Spleen (tissue), 11 donors: ENCODE data around the gene FAM135A. TPM values are rescaled to one million over a fixed set of nuclear protein-coding genes. Genes with fewer than 3 reads are reported as not detected.
A peak's percentile ranks its signal among the peaks of the same experiment; 100 is the strongest.

Experiments
- DNase-seq: peaks from one replicate; pipeline ENCODE4 v3.0.0-alpha.2; 2020
- H3K27ac ChIP-seq, 8 donors: fragments of 200-600 bp; sonication (generic) in 7 of 8; 1 replicate in 4 of 8; 2 replicates in 4 of 8; pipeline versions ENCODE4 v1.5.0 to v1.8.0; 2016 to 2021; ENCODE audit warnings: inconsistent platforms in 4 of 8, mild to moderate bottlenecking in 4 of 8, moderate library complexity in 1 of 8
- H3K27me3 ChIP-seq, 7 donors: fragments of 200-600 bp; sonication (generic) in 6 of 7; replicated peaks in 1 of 7; 1 replicate in 4 of 7; 2 replicates in 3 of 7; pipeline versions ENCODE4 v1.5.0 to v1.8.0; 2016 to 2021; ENCODE audit warnings: inconsistent platforms in 3 of 7, mild to moderate bottlenecking in 1 of 7
- H3K36me3 ChIP-seq, 6 donors: fragments of 200-600 bp; sonication (generic) in 5 of 6; 1 replicate in 4 of 6; 2 replicates in 2 of 6; pipeline versions ENCODE4 v1.5.0 to v1.8.0; 2016 to 2021; ENCODE audit warnings: inconsistent platforms in 2 of 6
- H3K4me1 ChIP-seq, 6 donors: fragments of 200-600 bp; sonication (generic) in 5 of 6; 1 replicate in 3 of 6; 2 replicates in 3 of 6; pipeline versions ENCODE4 v1.5.0 to v1.8.0; 2016 to 2021; ENCODE audit warnings: inconsistent platforms in 3 of 6
- H3K4me3 ChIP-seq, 8 donors: fragments of 200-600 bp; sonication (generic) in 7 of 8; 1 replicate in 4 of 8; 2 replicates in 4 of 8; pipeline versions ENCODE4 v1.5.0 to v1.8.0; 2016 to 2021; ENCODE audit warnings: inconsistent platforms in 4 of 8, mild to moderate bottlenecking in 4 of 8, moderate library complexity in 2 of 8
- H3K9me3 ChIP-seq, 8 donors: fragments of 200-600 bp; sonication (generic) in 7 of 8; 1 replicate in 4 of 8; 2 replicates in 4 of 8; pipeline versions ENCODE4 v1.5.0 to v1.8.0; 2016 to 2021; ENCODE audit warnings: inconsistent platforms in 4 of 8
- POLR2A ChIP-seq, 3 donors: fragments of 450-650 bp; IDR thresholded peaks; one replicate each; pipeline ENCODE4 v1.5.1; 2017; ENCODE audit warnings: antibody characterized with exemption in 3 of 3, mild to moderate bottlenecking in 1 of 3
- POLR2AphosphoS5 ChIP-seq, 3 donors: sonication (generic); formaldehyde crosslinking; IDR thresholded peaks; one replicate each; pipeline ENCODE4 v1.5.1; 2017; ENCODE audit warnings: antibody characterized with exemption in 3 of 3
- WGBS, 5 donors: extraction: QIAGEN DNeasy Blood & Tissue Kit in 3 of 5; methylation state at CpG; one replicate each; pipeline versions ENCODE4 v1.1.5 to v1.1.7; 2013 to 2018; 5-methylcytosine and 5-hydroxymethylcytosine counted together
- intact Hi-C: fragments of 100-400 bp; cut with DNase I; formaldehyde crosslinking; loops from one replicate; pipeline ENCODE4 v1.15.0; 2023; ENCODE audit warnings: low total_unique reads
- polyA plus RNA-seq, 3 donors: library from polyadenylated mRNA; stranded (reverse); fragments of 200-250 nt; gene quantifications; one replicate each; pipeline ENCODE4 v1.2.1, GENCODE V29; 2013
- total RNA-seq, 7 donors: library from RNA; depleted of rRNA in 3 of 7; stranded (reverse); fragments of >200 nt in 3 of 7; fragmentation: NEBNext Ultra II Directional in 4 of 7; extraction: Animal tissue kit (Norgen Biotek cat#: 25700) in 4 of 7; gene quantifications; one replicate each; pipeline versions ENCODE4 v1.1.0 to v1.2.1, GENCODE V29; 2016 to 2021
- TF ChIP-seq, protein P1 (sequence below), 11 experiments: fragments of 200-600 bp in 7 of 11; fragments of 450-650 bp in 4 of 11; sonication (generic) in 4 of 11; IDR thresholded peaks in 8 of 11; conservative IDR thresholded peaks in 3 of 11; 1 replicate in 7 of 11; 2 replicates in 4 of 11; pipeline versions ENCODE4 v1.4.0 to v1.8.0; 2016 to 2021; ENCODE audit warnings: antibody characterized with exemption in 11 of 11, inconsistent platforms in 4 of 11, mild to moderate bottlenecking in 1 of 11
- donor health status: healthy with polysubstance abuse.
- donor health status: DM: no; HTN: no; CAD: no; lungs with moderate emphysema.
- donor health status: DM: no; HTN: no; CAD: no.
- donor health status: Bipolar disorder and iron deficiency.
- donor health status: healthy.
- donor health status: DM: no; HTN: no; CAD: no.
- donor health status: DM: yes; HTN: yes; CAD: no.

The FAM135A gene
- total and polyA plus RNA-seq, 10 donors = 7.6 to 33.0 (median 17.8) TPM

- Histone ChIP-seq H3K4me1 (peaks cover 10 to 36% (median 19%) of the 10 kb centered on the region in 6 donors), H3K27ac (no peak overlapping the region), H3K27me3 (no peaks in the 10 kb centered on the region), H3K9me3 (no peaks in the 10 kb centered on the region), H3K4me3 (no peak overlapping the region), H3K36me3 (peaks cover 0 to 21% (median 0%) of the 10 kb centered on the region in 6 donors)
- 92 to 100% (median 93%) methylated on average over 1 of the region's 1 CpG for WGBS, 5 donors
- no peak for DNase-seq
- intact Hi-C loops = no loop called here
- TF ChIP-seq, protein P1, sequence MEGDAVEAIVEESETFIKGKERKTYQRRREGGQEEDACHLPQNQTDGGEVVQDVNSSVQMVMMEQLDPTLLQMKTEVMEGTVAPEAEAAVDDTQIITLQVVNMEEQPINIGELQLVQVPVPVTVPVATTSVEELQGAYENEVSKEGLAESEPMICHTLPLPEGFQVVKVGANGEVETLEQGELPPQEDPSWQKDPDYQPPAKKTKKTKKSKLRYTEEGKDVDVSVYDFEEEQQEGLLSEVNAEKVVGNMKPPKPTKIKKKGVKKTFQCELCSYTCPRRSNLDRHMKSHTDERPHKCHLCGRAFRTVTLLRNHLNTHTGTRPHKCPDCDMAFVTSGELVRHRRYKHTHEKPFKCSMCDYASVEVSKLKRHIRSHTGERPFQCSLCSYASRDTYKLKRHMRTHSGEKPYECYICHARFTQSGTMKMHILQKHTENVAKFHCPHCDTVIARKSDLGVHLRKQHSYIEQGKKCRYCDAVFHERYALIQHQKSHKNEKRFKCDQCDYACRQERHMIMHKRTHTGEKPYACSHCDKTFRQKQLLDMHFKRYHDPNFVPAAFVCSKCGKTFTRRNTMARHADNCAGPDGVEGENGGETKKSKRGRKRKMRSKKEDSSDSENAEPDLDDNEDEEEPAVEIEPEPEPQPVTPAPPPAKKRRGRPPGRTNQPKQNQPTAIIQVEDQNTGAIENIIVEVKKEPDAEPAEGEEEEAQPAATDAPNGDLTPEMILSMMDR (IDR thresholded peaks at IDR 0.05 in 8 of 11, conservative IDR thresholded peaks at IDR 0.05 in 3 of 11) = no peak
- TF ChIP-seq POLR2AphosphoS5 (IDR thresholded peaks at IDR 0.05) (no peak), POLR2A (IDR thresholded peaks at IDR 0.05) (no peak)
These were observed 2.4 kb downstream of the FAM135A start for GRCh38 chr6:70415660-70416059.

DNA sequence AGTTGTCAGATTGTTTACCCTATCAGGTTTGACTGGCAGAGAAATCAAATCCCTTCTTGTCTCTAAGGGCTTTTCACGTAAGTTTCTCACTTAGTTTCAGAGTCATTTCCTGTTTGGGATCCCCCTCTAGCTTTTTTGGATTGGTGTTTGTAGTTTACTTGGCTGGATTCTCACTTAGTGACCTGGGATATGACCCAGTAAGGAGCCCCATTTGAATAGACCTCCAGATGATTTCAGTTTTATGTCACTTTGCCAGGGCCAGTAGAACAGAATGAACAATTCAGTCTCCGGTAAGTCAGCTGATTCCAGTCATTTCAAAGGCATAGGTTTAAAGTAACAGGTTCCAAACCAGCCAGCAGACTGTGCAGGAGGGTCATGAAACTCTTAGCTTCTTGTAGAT, 8.2 kb downstream of the FAM135A start:
- Histone ChIP-seq H3K9me3 (no peaks in the 10 kb centered on the region), H3K4me1 (no peaks in the 10 kb centered on the region), H3K27me3 (no peaks in the 10 kb centered on the region), H3K36me3 (peaks cover 0 to 24% (median under 1%) of the 10 kb centered on the region in 6 donors), H3K27ac (no peak overlapping the region), H3K4me3 (no peak overlapping the region)
- TF ChIP-seq, protein P1 (IDR thresholded peaks at IDR 0.05 in 8 of 11, conservative IDR thresholded peaks at IDR 0.05 in 3 of 11) = no peak
- TF ChIP-seq POLR2AphosphoS5 (IDR thresholded peaks at IDR 0.05) (no peak), POLR2A (IDR thresholded peaks at IDR 0.05) (no peak)
- intact Hi-C loops = no loop called here
- DNase-seq = no peak
- 61 to 76% (median 69%) methylated on average over 1 to 2 of the region's 2 CpGs for WGBS, 5 donors

- Histone ChIP-seq H3K4me1 (no peaks in the 10 kb centered on the region), H3K4me3 (no peak overlapping the region), H3K9me3 (no peaks in the 10 kb centered on the region), H3K27me3 (no peaks in the 10 kb centered on the region), H3K27ac (peak overlapping the region in 1 of 8 donors; percentile 11), H3K36me3 (peaks cover 0 to 37% (median 6%) of the 10 kb centered on the region in 6 donors)
- no peak for DNase-seq
- intact Hi-C loops = no loop called here
- no peak for TF ChIP-seq POLR2AphosphoS5 (IDR thresholded peaks at IDR 0.05)
- no peak for TF ChIP-seq POLR2A (IDR thresholded peaks at IDR 0.05)
- TF ChIP-seq, protein P1 (IDR thresholded peaks at IDR 0.05 in 8 of 11, conservative IDR thresholded peaks at IDR 0.05 in 3 of 11) = no peak
- 87 to 95% (median 91%) methylated on average over 5 of the region's 5 CpGs for WGBS, 5 donors
These were observed 10.2 kb downstream of the FAM135A start for GRCh38 chr6:70423189-70424134.

GRCh38 chr6:70424291-70424690, 11.0 kb downstream of the FAM135A start:
- H3K4me3 ChIP-seq = no peak overlapping the region
- no peak overlapping the region for H3K27ac ChIP-seq
- WGBS, 5 donors = 88 to 93% (median 89%) methylated on average over 3 of the region's 3 CpGs
- TF ChIP-seq POLR2A (IDR thresholded peaks at IDR 0.05) (no peak), POLR2AphosphoS5 (IDR thresholded peaks at IDR 0.05) (no peak)
- TF ChIP-seq, protein P1 (IDR thresholded peaks at IDR 0.05 in 8 of 11, conservative IDR thresholded peaks at IDR 0.05 in 3 of 11) = no peak
- H3K27me3 ChIP-seq = no peaks in the 10 kb centered on the region
- H3K9me3 ChIP-seq = no peaks in the 10 kb centered on the region
- H3K36me3 ChIP-seq = peaks cover 0 to 37% (median 6%) of the 10 kb centered on the region in 6 donors
- DNase-seq = no peak
- H3K4me1 ChIP-seq = no peaks in the 10 kb centered on the region
- intact Hi-C loops = no loop called here
